ENCODE measurements around the gene DOK6. TPM values are rescaled to one million over a fixed set of nuclear protein-coding genes. Genes with fewer than 3 reads are reported as not detected.
"Not testable (repeated sequence)": the region's sequence is repeated elsewhere in the genome, so short reads cannot be mapped to it uniquely, and the experiment has no call there.

DOK6 gene
- total RNA-seq, 1 donor from 2014 or later, result 8.9 TPM

DNA sequence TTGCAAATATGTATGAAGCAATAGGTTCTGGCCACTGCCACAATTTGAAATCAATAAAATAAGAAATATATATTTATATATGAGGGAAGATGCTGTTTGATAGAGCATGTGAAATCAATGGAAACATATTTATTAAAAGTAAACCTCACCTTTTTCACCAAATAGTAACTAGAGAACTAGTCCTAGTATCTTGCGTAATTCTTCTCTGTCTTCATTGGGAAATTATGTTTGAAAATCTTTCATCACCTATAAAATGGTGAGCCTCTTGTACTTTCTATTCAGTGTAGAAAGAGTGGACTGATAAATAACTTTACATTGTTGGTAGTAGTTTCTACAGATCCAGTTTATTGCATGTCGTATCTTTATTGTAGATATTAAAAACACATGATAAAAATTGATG, 444.0 kb downstream of the DOK6 start:
- Mint-ChIP-seq H3K4me3 (ENCODE audit: unreplicated experiment) (no peak overlapping the region), H3K27ac (ENCODE audit: unreplicated experiment) (no peak overlapping the region), H3K4me1 (ENCODE audit: low read depth) (peaks cover 13% of the 10 kb centered on the region), H3K27me3 (ENCODE audit: low read depth) (no peaks in the 10 kb centered on the region), H3K36me3 (ENCODE audit: low read depth) (no peaks in the 10 kb centered on the region), H3K9me3 (ENCODE audit: low read depth) (no peaks in the 10 kb centered on the region)
- no peak for DNase-seq (ENCODE audit: low spot score)
- TF ChIP-seq, protein P1, sequence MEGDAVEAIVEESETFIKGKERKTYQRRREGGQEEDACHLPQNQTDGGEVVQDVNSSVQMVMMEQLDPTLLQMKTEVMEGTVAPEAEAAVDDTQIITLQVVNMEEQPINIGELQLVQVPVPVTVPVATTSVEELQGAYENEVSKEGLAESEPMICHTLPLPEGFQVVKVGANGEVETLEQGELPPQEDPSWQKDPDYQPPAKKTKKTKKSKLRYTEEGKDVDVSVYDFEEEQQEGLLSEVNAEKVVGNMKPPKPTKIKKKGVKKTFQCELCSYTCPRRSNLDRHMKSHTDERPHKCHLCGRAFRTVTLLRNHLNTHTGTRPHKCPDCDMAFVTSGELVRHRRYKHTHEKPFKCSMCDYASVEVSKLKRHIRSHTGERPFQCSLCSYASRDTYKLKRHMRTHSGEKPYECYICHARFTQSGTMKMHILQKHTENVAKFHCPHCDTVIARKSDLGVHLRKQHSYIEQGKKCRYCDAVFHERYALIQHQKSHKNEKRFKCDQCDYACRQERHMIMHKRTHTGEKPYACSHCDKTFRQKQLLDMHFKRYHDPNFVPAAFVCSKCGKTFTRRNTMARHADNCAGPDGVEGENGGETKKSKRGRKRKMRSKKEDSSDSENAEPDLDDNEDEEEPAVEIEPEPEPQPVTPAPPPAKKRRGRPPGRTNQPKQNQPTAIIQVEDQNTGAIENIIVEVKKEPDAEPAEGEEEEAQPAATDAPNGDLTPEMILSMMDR (IDR thresholded peaks at IDR 0.05), result no peak

DNA sequence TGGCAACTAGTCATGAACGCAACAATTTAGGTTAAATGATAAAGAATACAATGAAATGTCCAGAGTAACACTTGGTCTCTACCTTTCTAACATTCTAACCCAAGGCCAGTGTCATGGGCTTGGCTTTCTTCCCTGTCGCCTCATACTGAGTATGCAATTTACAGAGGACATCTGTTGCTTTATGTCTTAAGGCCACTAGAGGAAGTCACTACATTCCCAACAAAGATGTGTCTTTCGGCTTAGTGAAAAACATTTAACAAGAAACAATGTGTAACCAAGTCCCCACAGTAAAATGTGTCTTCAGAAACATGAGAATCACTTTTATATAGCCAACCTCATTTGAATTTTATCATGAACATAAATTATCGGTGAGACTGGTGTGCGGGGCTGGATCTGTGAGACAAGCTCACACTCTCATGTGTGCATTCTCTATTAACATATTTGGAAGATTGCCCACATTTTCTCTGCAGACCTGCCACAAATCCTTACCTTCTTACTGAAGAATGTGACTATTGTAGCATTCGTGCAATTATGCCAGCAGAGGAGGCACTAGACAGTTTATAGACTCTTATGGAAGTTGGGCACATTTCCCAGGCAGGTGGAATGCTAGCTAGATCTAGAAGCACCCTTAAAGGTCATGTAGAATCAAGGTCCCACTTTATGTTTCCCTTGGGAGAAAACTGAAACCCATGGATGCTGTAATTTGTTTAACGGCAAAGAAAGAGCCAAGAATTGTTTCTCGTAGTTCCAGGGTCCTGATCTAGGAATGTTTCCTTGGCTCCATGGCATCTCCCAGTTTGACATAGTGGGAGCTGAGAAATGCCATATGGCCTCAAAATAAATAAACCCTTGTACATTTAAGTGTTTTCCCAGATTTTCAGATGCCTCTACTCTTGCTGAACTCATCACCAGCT, 445.2 kb downstream of the DOK6 start:
- DNase-seq (ENCODE audit: low spot score), result no peak
- Mint-ChIP-seq H3K9me3 (ENCODE audit: low read depth) (no peaks in the 10 kb centered on the region), H3K27ac (ENCODE audit: unreplicated experiment) (no peak overlapping the region), H3K4me1 (ENCODE audit: low read depth) (peaks cover 13% of the 10 kb centered on the region), H3K4me3 (ENCODE audit: unreplicated experiment) (no peak overlapping the region), H3K36me3 (ENCODE audit: low read depth) (no peaks in the 10 kb centered on the region), H3K27me3 (ENCODE audit: low read depth) (no peaks in the 10 kb centered on the region)
- TF ChIP-seq, protein P1 (IDR thresholded peaks at IDR 0.05), result peak; percentile 47

DNA sequence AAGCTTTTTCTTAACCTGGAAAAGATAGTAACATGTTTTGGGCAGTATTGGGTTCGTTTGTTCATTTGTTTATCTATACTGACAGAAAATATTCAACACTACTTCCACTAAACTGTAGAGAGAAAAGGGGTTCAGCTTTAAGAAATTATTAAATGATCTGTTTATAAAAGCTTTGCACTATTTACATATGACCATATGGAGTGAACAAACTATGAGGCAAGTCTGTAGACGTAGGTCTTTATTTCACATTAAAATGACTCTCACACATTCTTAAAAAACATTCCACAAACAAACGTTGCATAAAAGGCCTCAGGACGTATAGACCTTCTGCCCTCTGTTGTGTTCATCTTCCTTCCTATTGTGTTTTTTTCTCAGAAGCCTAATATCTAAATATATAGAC, 452.4 kb downstream of the DOK6 start:
- no peaks in the 10 kb centered on the region for H3K27me3 Mint-ChIP-seq (ENCODE audit: low read depth)
- H3K4me1 Mint-ChIP-seq (ENCODE audit: low read depth), result no peaks in the 10 kb centered on the region
- TF ChIP-seq, protein P1 (IDR thresholded peaks at IDR 0.05), result no peak
- DNase-seq (ENCODE audit: low spot score), result no peak
- no peak overlapping the region for H3K27ac Mint-ChIP-seq (ENCODE audit: unreplicated experiment)
- H3K36me3 Mint-ChIP-seq (ENCODE audit: low read depth), result no peaks in the 10 kb centered on the region
- H3K4me3 Mint-ChIP-seq (ENCODE audit: unreplicated experiment), result no peak overlapping the region
- no peaks in the 10 kb centered on the region for H3K9me3 Mint-ChIP-seq (ENCODE audit: low read depth)

DNA sequence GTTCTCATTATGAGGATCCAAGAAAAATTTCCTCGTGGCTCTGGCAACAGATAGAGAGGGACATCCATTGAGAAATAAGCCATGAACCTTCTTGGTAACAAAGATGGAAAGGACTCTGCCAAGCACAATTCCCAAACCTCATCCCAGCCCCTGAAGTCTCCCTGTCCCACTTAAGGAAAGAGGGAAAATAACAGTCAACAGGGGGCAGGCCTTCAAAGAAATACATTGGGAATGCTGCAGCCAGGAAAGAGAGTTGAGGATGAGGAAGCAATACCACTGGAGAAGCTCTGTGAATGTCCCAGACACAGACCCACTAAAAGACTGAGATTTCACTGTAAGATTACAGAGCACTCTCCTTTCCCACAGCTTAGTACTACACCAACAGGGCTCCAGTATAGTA, 453.8 kb downstream of the DOK6 start:
- no peaks in the 10 kb centered on the region for H3K4me1 Mint-ChIP-seq (ENCODE audit: low read depth)
- no peak overlapping the region for H3K27ac Mint-ChIP-seq (ENCODE audit: unreplicated experiment)
- no peak overlapping the region for H3K4me3 Mint-ChIP-seq (ENCODE audit: unreplicated experiment)
- no peak for DNase-seq (ENCODE audit: low spot score)
- no peaks in the 10 kb centered on the region for H3K36me3 Mint-ChIP-seq (ENCODE audit: low read depth)
- TF ChIP-seq, protein P1 (IDR thresholded peaks at IDR 0.05), result no peak
- H3K27me3 Mint-ChIP-seq (ENCODE audit: low read depth), result no peaks in the 10 kb centered on the region
- H3K9me3 Mint-ChIP-seq (ENCODE audit: low read depth), result no peaks in the 10 kb centered on the region

DNA sequence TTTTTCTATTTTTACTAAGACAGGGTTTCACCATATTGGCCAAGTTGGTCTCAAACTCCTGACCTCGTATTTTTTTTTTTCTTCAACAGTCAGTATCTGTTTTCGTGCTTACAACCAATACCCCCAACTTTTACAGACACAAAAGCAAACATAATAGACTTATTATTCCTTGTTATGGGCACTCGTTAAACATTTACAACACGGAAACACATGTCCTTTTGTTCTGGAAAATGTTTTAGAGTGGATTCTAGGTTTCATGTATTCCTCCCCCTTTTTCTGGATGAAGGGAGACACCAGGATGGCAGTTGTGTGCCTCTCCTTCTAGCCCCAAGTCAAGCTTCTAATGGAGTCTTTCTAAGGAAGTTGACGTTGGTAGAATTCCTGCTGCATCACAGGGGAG, 458.2 kb downstream of the DOK6 start:
- Mint-ChIP-seq H3K36me3 (ENCODE audit: low read depth) (no peaks in the 10 kb centered on the region), H3K27me3 (ENCODE audit: low read depth) (no peaks in the 10 kb centered on the region), H3K27ac (ENCODE audit: unreplicated experiment) (no peak overlapping the region), H3K4me3 (ENCODE audit: unreplicated experiment) (no peak overlapping the region), H3K4me1 (ENCODE audit: low read depth) (no peaks in the 10 kb centered on the region), H3K9me3 (ENCODE audit: low read depth) (no peaks in the 10 kb centered on the region)
- TF ChIP-seq, protein P1 (IDR thresholded peaks at IDR 0.05), result no peak
- DNase-seq (ENCODE audit: low spot score), result no peak

DNA sequence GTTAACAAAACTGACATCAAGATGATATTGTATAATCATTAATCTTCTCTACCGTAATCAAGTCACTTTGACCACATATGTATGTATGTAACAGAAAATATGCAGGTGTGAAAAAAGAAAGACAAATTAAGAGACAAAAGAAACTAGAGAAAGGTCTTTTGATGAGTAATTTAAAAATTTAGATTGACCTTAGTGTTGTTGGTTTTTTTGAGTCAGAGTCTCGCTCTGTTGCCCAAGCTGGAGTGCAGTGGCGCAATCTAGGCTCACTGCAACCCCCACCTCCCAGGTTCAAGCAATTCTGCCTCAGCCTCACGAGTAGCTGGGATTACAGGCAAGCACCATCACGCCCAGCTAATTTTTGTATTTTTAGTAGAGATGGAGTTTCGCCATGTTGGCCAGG, 464.1 kb downstream of the DOK6 start:
- H3K27ac Mint-ChIP-seq (ENCODE audit: unreplicated experiment); H3K9me3 Mint-ChIP-seq (ENCODE audit: low read depth); H3K27me3 Mint-ChIP-seq (ENCODE audit: low read depth); DNase-seq (ENCODE audit: low spot score); H3K4me3 Mint-ChIP-seq (ENCODE audit: unreplicated experiment); H3K36me3 Mint-ChIP-seq (ENCODE audit: low read depth): not testable (repeated sequence)
- H3K4me1 Mint-ChIP-seq (ENCODE audit: low read depth), result peaks cover 17% of the 10 kb centered on the region

Data from chondrocyte (in vitro differentiated cells).